Stimulated activated CD8-positive, alpha-beta memory T cell treated with anti-CD3 and anti-CD28 coated beads, Interleukin-4, amount 100 ng/mL, for 48 hours (primary cell): ENCODE measurements around the gene MLC1.

Experiments
- DNase-seq: peaks from one replicate; pipeline ENCODE4 v3.0.0-alpha.2; 2020

MLC1 gene

DNA sequence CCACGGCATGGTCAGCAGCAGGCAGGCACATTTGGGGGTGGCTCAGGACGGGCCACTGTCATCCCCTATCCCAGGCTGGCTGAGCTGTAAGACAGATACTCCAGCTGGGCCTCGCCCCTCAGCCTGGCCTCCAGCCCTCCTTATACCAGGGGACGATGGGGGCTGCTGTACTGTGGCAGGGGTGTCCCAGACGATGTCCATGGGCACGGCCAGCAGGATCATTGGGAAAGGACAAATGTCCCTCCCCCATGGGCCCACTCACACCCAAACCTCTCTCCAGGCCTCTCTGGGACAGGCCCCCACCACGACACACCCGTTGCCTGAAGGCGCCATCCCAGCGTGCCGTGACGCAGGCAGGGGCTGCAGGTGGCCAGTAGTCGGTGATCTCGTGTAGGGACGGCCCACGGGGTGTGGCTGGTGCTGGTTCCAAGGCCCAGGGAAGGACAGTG lies 71.1 kb downstream of the MLC1 start:
- no peak for DNase-seq

DNA sequence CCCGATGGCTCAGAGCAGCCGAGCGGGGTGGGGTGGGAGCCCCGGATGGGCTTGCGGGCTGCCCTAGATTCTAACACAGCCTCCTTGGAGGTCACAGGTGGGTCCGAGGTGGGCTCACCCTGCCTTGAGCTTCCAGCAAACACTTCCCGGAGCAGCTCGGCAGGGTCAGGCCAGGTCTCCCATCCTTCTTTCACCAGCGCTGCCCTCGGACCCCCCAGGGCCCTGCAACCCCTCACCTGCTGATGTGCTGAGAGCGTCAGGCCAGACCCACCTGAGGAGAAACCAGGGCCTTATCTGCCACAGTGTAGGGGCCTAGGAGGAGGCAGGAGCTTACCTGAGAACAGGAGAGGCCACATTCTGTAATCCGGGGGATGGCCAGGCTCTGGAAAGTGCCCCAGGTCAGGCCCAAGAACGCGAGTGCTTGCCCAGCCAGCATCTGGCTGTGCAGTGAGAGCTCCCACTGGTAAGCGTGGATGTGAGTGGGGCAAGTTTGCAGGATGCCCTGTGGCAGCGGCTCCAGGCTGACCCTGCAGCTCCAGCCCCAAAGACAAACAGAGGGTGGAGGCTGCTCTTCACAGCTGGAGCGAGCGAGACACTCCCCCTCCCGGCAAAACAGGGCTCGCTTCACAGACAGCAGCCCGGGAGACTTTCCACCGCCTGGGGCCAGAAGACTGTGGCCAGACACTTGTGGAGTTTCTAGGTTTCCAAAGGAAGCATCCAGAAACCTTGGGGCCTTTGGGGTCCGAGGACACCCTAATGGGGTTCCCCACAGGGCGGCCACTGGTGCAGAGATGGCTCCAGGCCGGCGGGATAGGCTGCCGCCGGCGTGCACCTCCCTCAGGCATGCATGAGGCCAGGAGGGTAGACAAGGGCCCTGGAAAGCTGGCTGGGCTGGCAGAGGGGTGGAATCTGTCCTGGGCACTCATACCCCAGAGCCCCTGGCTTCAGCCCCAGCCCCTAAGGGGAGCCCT lies 72.7 kb downstream of the MLC1 start, which contains the start of gene IL17REL:
TSS of gene IL17REL (minus strand) at position 555 of the 971 bp plus-strand sequence. CDS start at position 436, 119 bp downstream.
- no peak for DNase-seq

DNA sequence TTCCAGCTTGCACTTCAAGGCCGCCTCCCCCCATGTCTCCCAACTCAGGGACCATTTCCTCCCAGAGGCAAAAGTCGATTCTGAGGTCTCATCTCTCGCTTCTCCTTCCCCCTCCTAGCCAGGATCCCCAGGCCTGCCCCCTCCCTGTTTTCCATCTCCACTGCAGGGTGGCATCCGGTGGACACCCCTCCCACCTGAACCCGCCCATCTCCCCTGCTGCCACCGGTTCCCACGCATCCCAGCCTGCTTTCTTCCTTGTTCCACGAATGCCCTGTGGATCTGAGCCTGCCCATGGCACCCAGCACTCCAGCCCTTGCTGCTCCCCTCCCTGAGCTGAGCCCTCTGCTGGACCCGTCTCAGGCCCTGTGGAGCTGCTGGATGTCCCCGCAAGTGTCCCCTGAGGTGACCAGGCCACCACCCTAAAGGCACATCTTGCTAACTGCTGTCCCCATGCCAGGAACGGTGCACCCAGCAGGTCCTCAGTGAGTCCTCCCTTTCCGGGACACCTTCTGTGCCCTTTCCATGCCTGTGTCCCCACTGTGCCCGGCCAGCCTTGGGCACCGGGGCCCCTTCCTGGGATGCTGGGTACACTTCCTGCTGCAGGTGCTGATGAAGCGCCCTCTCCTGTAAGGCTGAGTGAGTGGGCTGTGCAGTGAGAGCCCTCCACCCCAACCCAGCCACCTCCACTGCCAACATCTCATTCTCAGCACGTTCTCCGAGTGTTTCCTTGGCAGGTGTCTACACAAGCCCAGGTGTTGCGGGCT lies 73.6 kb downstream of the MLC1 start:
- no peak for DNase-seq

DNA sequence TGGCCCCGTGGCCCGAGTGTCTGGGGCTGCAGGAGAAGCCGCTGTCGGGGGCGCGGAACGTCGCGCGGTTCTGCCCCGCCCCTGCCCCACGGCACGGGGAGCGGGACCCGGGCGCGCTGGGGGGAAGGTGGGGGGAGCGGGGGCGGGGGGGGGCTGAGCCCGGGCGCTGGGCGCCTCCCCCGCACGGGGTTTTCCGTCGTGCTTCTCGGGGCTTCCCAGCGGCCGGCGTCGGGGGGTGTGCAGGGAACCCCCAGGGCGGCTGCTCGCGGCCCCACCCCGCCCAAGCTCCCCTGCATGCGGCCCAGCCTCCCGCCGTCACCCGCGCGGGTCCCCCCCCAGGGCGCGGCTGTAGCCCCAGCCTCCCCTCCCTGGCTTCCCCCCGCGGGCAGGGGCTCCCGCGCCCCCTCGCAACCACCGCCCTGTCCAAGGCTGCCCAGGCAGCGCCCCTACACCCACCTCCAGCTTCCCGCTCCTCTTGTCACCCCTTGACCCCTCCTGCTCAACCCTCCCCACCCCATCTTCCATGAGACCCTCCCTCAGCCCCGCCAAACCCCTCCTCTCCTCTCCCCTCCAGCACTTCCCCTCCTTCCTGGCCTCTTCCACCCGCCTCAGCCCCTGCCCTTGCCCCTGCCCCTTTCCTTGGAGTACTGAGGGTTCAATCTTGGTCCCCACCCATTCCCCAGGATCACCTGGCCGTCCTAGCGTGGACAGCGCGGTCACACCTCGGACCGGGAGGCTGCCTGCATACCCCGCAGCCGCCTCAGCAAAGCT lies 74.4 kb downstream of the MLC1 start:
- DNase-seq = peak; percentile 53

DNA sequence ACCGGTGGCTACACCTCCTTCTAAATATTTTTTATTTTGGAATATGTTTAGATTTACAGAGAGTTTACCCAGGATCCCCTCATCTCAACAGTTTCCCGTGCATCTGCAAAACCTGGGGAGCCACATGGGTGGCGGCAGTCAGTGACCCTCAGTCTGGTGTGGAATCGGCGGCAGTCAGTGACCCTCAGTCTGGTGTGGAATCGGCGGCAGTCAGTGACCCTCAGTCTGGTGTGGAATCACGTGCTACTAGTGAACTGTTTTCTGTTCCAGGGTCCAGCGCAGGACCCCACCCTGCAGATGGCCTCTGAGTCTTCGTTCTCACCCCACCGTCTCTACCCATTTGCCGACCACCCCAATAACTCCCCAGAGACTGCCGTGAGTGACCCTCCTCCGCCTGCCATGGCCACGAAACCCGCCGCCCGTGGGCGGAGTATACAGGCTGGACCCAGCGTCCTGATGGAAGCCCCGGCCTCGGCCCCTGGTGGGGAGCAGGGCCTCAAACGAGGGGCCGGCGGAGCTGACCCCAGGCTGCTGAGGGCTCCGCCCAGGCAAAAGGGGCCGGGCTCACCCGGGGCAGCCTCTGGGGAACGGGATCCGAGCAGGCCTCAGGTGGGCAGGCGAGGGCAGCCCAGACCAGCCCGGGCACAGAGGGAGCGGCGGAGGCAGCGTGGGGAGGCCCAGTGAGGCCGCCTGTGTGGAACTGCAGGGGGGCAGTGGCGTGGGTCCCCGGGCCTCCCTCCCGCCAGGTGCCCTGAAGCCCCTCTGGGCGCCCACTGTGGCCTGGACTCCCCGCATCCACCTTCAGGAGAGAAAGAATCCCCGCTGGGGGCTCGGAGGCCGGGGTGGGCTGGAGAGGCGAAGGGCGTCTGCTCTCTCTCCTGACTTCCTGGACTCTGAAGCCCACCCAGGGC lies 75.2 kb downstream of the MLC1 start:
- no peak for DNase-seq
